Hematopoietic multipotent progenitor cell treated with erythropoietin and hydrocortisone succinate and interleukin-3 and kit ligand, for 17 days (in vitro differentiated cells): ENCODE measurements around the gene KPNA6.
"Not testable (repeated sequence)": the region's sequence is repeated elsewhere in the genome, so short reads cannot be mapped to it uniquely, and the experiment has no call there.

Experiments used
- DNase-seq: peaks from one replicate; pipeline ENCODE4 v3.0.0-alpha.2; 2015; ENCODE audit warnings: low spot score

Gene KPNA6

GRCh38 chr1:32142446-32143301 lies 34.8 kb downstream of the KPNA6 start:
- DNase-seq, result peak; percentile 26

- DNase-seq, result not testable (repeated sequence)
These were observed 35.4 kb downstream of the KPNA6 start for GRCh38 chr1:32143302-32143695.

- no peak for DNase-seq
These were observed 36.2 kb downstream of the KPNA6 start for GRCh38 chr1:32144033-32144432.

GRCh38 chr1:32147799-32148198 lies 39.9 kb downstream of the KPNA6 start:
- not testable (repeated sequence) for DNase-seq

- no peak for DNase-seq
These were observed 43.0 kb downstream of the KPNA6 start for GRCh38 chr1:32150847-32151246.

- no peak for DNase-seq
These were observed 43.5 kb downstream of the KPNA6 start for GRCh38 chr1:32151319-32151787.

- DNase-seq, result no peak
These were observed 51.3 kb downstream of the KPNA6 start for GRCh38 chr1:32159189-32159588.

GRCh38 chr1:32163405-32163804 lies 55.5 kb downstream of the KPNA6 start:
- DNase-seq, result no peak

- DNase-seq, result not testable (repeated sequence)
These were observed 57.8 kb downstream of the KPNA6 start for GRCh38 chr1:32165633-32166032.

GRCh38 chr1:32170991-32171390 lies 63.1 kb downstream of the KPNA6 start:
- no peak for DNase-seq

GRCh38 chr1:32172621-32173245 lies 64.9 kb downstream of the KPNA6 start:
- no peak for DNase-seq

- no peak for DNase-seq
These were observed 70.7 kb downstream of the KPNA6 start for GRCh38 chr1:32178380-32179192.

- DNase-seq, result no peak
These were observed 71.3 kb downstream of the KPNA6 start for GRCh38 chr1:32179193-32179442.

- DNase-seq, result peak; percentile 84
These were observed 71.8 kb downstream of the KPNA6 start, which contains the start of gene TXLNA for GRCh38 chr1:32179443-32180185. Gene TXLNA (plus strand): TSS chr1:32179675. CDS start chr1:32180346, 671 bp downstream.

GRCh38 chr1:32180186-32181060 lies 72.6 kb downstream of the KPNA6 start:
- peak; percentile 22 for DNase-seq

- DNase-seq, result no peak
These were observed 73.2 kb downstream of the KPNA6 start for GRCh38 chr1:32181065-32181464.

GRCh38 chr1:32181563-32181962 lies 73.7 kb downstream of the KPNA6 start:
- no peak for DNase-seq

GRCh38 chr1:32182060-32182459 lies 74.2 kb downstream of the KPNA6 start:
- DNase-seq, result no peak

GRCh38 chr1:32184650-32185049 lies 76.8 kb downstream of the KPNA6 start:
- DNase-seq, result no peak

- no peak for DNase-seq
These were observed 78.2 kb downstream of the KPNA6 start for GRCh38 chr1:32186077-32186476.

GRCh38 chr1:32186491-32186890 lies 78.6 kb downstream of the KPNA6 start:
- DNase-seq, result no peak
